ENCODE results near the gene SLC6A17. TPM values are rescaled to one million over a fixed set of nuclear protein-coding genes. Genes with fewer than 3 reads are reported as not detected.

The SLC6A17 gene
- total and polyA plus RNA-seq, 2 experiments from 2014 or later, result 0.03 to 0.17 TPM

DNA sequence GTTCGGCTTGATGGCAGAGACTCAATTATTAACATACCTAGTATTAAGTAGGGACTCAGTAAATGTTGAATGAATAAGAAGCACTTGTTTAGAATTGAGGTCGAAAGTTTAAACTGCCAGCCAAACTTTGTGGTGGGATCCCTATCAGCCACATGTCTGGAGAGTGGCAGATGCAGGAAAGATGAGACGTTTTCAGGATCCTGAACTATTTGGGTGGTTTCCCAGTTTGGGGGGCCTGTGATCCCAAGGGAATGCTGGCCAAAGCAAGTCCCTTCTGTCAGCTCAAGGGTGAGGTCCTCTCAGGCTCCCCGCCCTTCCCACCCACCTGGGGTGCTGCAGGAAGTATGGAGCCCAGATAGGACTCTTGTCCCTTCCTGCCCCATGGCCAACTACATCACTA is 98.5 kb downstream of the SLC6A17 start (continued):
- TF ChIP-seq, protein P1, sequence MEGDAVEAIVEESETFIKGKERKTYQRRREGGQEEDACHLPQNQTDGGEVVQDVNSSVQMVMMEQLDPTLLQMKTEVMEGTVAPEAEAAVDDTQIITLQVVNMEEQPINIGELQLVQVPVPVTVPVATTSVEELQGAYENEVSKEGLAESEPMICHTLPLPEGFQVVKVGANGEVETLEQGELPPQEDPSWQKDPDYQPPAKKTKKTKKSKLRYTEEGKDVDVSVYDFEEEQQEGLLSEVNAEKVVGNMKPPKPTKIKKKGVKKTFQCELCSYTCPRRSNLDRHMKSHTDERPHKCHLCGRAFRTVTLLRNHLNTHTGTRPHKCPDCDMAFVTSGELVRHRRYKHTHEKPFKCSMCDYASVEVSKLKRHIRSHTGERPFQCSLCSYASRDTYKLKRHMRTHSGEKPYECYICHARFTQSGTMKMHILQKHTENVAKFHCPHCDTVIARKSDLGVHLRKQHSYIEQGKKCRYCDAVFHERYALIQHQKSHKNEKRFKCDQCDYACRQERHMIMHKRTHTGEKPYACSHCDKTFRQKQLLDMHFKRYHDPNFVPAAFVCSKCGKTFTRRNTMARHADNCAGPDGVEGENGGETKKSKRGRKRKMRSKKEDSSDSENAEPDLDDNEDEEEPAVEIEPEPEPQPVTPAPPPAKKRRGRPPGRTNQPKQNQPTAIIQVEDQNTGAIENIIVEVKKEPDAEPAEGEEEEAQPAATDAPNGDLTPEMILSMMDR (conservative IDR thresholded peaks at IDR 0.05; ENCODE audit: low read depth in 2 of 2), result no peak
- TF ChIP-seq, protein P2, sequence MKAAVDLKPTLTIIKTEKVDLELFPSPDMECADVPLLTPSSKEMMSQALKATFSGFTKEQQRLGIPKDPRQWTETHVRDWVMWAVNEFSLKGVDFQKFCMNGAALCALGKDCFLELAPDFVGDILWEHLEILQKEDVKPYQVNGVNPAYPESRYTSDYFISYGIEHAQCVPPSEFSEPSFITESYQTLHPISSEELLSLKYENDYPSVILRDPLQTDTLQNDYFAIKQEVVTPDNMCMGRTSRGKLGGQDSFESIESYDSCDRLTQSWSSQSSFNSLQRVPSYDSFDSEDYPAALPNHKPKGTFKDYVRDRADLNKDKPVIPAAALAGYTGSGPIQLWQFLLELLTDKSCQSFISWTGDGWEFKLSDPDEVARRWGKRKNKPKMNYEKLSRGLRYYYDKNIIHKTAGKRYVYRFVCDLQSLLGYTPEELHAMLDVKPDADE (IDR thresholded peaks at IDR 0.05), result no peak
- TF ChIP-seq EZH2phosphoT487 (IDR thresholded peaks at IDR 0.05; ENCODE audit: unreplicated experiment) (no peak), EZH2 (IDR thresholded peaks at IDR 0.05; ENCODE audit: low read depth, unreplicated experiment) (no peak)

DNA sequence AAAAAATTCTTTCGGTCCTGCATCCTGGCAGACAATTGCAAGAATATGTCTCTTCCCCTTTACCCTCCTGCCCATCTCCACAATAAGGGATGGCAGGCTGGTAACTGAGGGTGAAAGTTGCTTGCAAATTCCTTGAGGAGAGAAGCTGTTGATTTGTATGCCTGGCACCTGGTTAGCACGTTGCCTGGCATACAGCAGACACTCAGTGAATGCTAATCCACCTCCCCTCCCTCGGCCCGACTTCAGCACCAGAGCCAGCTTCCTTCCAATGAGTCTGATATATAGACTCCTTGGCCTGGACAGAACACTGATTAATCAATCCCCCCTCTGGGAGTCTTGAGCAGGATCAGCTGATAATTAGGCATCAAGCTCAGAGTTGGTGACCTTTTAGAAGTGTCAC is 99.0 kb downstream of the SLC6A17 start:
- no peaks in the 10 kb centered on the region for H3K36me3 Mint-ChIP-seq (ENCODE audit: low read depth)

More for the DNA sequence above, 99.0 kb downstream of the SLC6A17 start:
- Mint-ChIP-seq H3K9me3 (no peaks in the 10 kb centered on the region), H3K27ac (no peak overlapping the region), H3K27me3 (ENCODE audit: insufficient read depth, low read depth, poor library complexity) (peaks cover 11% of the 10 kb centered on the region), H3K4me1 (no peaks in the 10 kb centered on the region), H3K4me3 (no peak overlapping the region)
- no peaks in the 10 kb centered on the region for H3K27me3 ChIP-seq (ENCODE audit: insufficient read depth)
- no peak overlapping the region for H2AFZ ChIP-seq
- no peaks in the 10 kb centered on the region for H3K4me1 ChIP-seq (ENCODE audit: insufficient read depth)
- ATAC-seq, result no peak
- H3K27ac ChIP-seq (ENCODE audit: low read depth), result no peak overlapping the region
- H3K4me3 ChIP-seq, result no peak overlapping the region
- H4K20me1 ChIP-seq (replicated peaks; ENCODE audit: insufficient read depth), result no peaks in the 10 kb centered on the region; the same call in 1 of the 2 replicates
- H3K79me2 ChIP-seq (replicated peaks; ENCODE audit: insufficient read depth), result no peaks in the 10 kb centered on the region
- DNase-seq (ENCODE audit: low spot score), result no peak
- no peak overlapping the region for H3K4me2 ChIP-seq
- H3K36me3 ChIP-seq (ENCODE audit: insufficient read depth), result no peaks in the 10 kb centered on the region
- H3F3A ChIP-seq (replicated peaks; ENCODE audit: low read depth), result no peaks in the 10 kb centered on the region
- TF ChIP-seq EZH2 (IDR thresholded peaks at IDR 0.05; ENCODE audit: low read depth, unreplicated experiment) (no peak), NANOG (IDR thresholded peaks at IDR 0.05; ENCODE audit: borderline replicate concordance) (no peak), STAT1 (IDR thresholded peaks at IDR 0.05; ENCODE audit: unreplicated experiment) (no peak), POLR2AphosphoS5 (IDR thresholded peaks at IDR 0.05; ENCODE audit: low read depth) (no peak), JUNB (IDR thresholded peaks at IDR 0.05; ENCODE audit: unreplicated experiment) (no peak), ZNF331 (CRISPR knock-in tag; IDR thresholded peaks at IDR 0.05; ENCODE audit: low read depth) (no peak)
- TF ChIP-seq, protein P3, sequence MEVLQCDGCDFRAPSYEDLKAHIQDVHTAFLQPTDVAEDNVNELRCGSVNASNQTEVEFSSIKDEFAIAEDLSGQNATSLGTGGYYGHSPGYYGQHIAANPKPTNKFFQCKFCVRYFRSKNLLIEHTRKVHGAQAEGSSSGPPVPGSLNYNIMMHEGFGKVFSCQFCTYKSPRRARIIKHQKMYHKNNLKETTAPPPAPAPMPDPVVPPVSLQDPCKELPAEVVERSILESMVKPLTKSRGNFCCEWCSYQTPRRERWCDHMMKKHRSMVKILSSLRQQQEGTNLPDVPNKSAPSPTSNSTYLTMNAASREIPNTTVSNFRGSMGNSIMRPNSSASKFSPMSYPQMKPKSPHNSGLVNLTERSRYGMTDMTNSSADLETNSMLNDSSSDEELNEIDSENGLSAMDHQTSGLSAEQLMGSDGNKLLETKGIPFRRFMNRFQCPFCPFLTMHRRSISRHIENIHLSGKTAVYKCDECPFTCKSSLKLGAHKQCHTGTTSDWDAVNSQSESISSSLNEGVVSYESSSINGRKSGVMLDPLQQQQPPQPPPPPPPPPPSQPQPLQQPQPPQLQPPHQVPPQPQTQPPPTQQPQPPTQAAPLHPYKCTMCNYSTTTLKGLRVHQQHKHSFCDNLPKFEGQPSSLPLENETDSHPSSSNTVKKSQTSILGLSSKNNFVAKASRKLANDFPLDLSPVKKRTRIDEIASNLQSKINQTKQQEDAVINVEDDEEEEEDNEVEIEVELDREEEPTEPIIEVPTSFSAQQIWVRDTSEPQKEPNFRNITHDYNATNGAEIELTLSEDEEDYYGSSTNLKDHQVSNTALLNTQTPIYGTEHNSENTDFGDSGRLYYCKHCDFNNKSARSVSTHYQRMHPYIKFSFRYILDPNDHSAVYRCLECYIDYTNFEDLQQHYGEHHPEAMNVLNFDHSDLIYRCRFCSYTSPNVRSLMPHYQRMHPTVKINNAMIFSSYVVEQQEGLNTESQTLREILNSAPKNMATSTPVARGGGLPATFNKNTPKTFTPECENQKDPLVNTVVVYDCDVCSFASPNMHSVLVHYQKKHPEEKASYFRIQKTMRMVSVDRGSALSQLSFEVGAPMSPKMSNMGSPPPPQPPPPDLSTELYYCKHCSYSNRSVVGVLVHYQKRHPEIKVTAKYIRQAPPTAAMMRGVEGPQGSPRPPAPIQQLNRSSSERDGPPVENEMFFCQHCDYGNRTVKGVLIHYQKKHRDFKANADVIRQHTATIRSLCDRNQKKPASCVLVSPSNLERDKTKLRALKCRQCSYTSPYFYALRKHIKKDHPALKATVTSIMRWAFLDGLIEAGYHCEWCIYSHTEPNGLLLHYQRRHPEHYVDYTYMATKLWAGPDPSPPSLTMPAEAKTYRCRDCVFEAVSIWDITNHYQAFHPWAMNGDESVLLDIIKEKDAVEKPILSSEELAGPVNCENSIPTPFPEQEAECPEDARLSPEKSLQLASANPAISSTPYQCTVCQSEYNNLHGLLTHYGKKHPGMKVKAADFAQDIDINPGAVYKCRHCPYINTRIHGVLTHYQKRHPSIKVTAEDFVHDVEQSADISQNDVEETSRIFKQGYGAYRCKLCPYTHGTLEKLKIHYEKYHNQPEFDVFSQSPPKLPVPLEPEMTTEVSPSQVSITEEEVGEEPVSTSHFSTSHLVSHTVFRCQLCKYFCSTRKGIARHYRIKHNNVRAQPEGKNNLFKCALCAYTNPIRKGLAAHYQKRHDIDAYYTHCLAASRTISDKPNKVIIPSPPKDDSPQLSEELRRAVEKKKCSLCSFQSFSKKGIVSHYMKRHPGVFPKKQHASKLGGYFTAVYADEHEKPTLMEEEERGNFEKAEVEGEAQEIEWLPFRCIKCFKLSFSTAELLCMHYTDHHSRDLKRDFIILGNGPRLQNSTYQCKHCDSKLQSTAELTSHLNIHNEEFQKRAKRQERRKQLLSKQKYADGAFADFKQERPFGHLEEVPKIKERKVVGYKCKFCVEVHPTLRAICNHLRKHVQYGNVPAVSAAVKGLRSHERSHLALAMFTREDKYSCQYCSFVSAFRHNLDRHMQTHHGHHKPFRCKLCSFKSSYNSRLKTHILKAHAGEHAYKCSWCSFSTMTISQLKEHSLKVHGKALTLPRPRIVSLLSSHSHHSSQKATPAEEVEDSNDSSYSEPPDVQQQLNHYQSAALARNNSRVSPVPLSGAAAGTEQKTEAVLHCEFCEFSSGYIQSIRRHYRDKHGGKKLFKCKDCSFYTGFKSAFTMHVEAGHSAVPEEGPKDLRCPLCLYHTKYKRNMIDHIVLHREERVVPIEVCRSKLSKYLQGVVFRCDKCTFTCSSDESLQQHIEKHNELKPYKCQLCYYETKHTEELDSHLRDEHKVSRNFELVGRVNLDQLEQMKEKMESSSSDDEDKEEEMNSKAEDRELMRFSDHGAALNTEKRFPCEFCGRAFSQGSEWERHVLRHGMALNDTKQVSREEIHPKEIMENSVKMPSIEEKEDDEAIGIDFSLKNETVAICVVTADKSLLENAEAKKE (CRISPR knock-in tag; IDR thresholded peaks at IDR 0.05), result no peak
- TF ChIP-seq, protein P2 (IDR thresholded peaks at IDR 0.05), result no peak
- H3K9me2 ChIP-seq (ENCODE audit: insufficient read depth), result 0 out of 2 replicates have a peak, but pooled peaks cover 16% of the 10 kb centered on the region

Measured in GM23338 (cell line).